ENCODE data around the gene KRT16.

DNA sequence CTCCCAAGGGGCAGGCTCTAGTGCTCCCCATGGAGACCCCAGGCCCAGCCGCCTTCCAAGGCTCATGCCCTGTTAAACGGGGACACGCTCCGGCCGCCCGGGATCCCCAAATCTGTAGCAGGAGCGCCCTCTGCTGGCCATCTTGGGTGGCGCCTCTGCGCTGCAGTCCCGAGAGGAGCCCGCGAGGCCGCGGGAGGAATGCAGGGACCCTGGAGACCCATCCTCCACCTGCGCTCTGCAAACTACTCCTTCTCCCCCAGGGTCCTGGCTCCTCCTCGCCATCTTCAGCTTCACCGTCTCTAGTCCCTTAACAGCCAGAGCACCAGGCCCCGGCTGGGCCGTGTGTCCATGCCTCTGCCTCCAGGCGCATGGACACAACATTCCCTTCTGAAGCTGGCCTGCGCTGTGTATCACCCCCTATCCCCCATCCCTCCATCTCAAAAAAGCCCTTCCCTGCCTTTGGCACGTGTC lies 35.4 kb upstream of the KRT16 start:
- no peak for TF ChIP-seq GATA3 (IDR thresholded peaks at IDR 0.05; ENCODE audit: low read depth, low read length)
- no peak for TF ChIP-seq GATA2 (IDR thresholded peaks at IDR 0.05; ENCODE audit: low read depth, low read length)

Measured in SH-SY5Y (cell line).